Hippocampal formation (tissue), 2 donors: ENCODE data around the gene CPED1.
"Not testable (repeated sequence)": the region's sequence is repeated elsewhere in the genome, so short reads cannot be mapped to it uniquely, and the experiment has no call there.

ENCODE experiments used
- DNase-seq, 2 donors: peaks; one replicate each; lab custom pipeline; 2025; lab: John Stamatoyannopoulos, UW

The CPED1 gene

GRCh38 chr7:120981117-120981516, 7.4 kb upstream of the CPED1 start:
- DNase-seq, result no peak

GRCh38 chr7:120981888-120982615, 6.5 kb upstream of the CPED1 start:
- DNase-seq, result no peak

- DNase-seq, result not testable (repeated sequence)
These were observed 4.9 kb upstream of the CPED1 start for GRCh38 chr7:120983592-120983991.

- no peak for DNase-seq
These were observed 4.1 kb upstream of the CPED1 start for GRCh38 chr7:120984406-120984805.

GRCh38 chr7:120985130-120985758, 3.3 kb upstream of the CPED1 start:
- DNase-seq, result no peak

- no peak for DNase-seq
These were observed 2.7 kb upstream of the CPED1 start for GRCh38 chr7:120985839-120986238.

- DNase-seq, result no peak
These were observed 1.9 kb upstream of the CPED1 start for GRCh38 chr7:120986650-120987049.

GRCh38 chr7:120987280-120987679, 1.2 kb upstream of the CPED1 start:
- no peak for DNase-seq

GRCh38 chr7:120987683-120988590, 574 bp upstream of the CPED1 start:
- peak; percentile 70 to 77 for DNase-seq

- DNase-seq, result no peak
These were observed 1.0 kb downstream of the CPED1 start for GRCh38 chr7:120989257-120990220.

GRCh38 chr7:120990468-120991118, 2.1 kb downstream of the CPED1 start:
- no peak for DNase-seq

- no peak for DNase-seq
These were observed 2.6 kb downstream of the CPED1 start for GRCh38 chr7:120991161-120991560.

- DNase-seq, result no peak
These were observed 3.1 kb downstream of the CPED1 start for GRCh38 chr7:120991581-120991980.

GRCh38 chr7:120992272-120992964, 3.9 kb downstream of the CPED1 start:
- DNase-seq, result no peak

- DNase-seq, result no peak
These were observed 4.5 kb downstream of the CPED1 start for GRCh38 chr7:120992965-120993494.

- no peak for DNase-seq
These were observed 5.2 kb downstream of the CPED1 start for GRCh38 chr7:120993553-120994191.

GRCh38 chr7:120994512-120995410, 6.2 kb downstream of the CPED1 start:
- no peak for DNase-seq

GRCh38 chr7:120995654-120996053, 7.1 kb downstream of the CPED1 start:
- DNase-seq, result no peak
